Sigmoid colon (tissue), 7 donors: ENCODE data around the gene IFNA7. TPM values are rescaled to one million over a fixed set of nuclear protein-coding genes. Genes with fewer than 3 reads are reported as not detected.

Experiments used
- DNase-seq: peaks from one replicate; pipeline ENCODE4 v3.0.0-alpha.2; 2019
- H3K27ac ChIP-seq, 4 donors: fragments of 200-600 bp; sonication (generic); one replicate each; pipeline ENCODE4 v1.5.1; 2016 to 2019; ENCODE audit warnings: mild to moderate bottlenecking in 1 of 4
- H3K27me3 ChIP-seq, 3 donors: fragments of 200-600 bp; sonication (generic); one replicate each; pipeline ENCODE4 v1.5.1; 2019; ENCODE audit warnings: mild to moderate bottlenecking in 1 of 3
- H3K36me3 ChIP-seq, 4 donors: fragments of 200-600 bp; sonication (generic); one replicate each; pipeline ENCODE4 v1.5.1; 2016 to 2019
- H3K4me1 ChIP-seq, 4 donors: fragments of 200-600 bp; sonication (generic); one replicate each; pipeline ENCODE4 v1.5.1; 2017 to 2019
- H3K4me3 ChIP-seq, 4 donors: fragments of 200-600 bp; sonication (generic); one replicate each; pipeline ENCODE4 v1.5.1; 2017 to 2019; ENCODE audit warnings: mild to moderate bottlenecking in 2 of 4, moderate library complexity in 1 of 4
- H3K9me3 ChIP-seq, 4 donors: fragments of 200-600 bp in 3 of 4; sonication (generic) in 3 of 4; one replicate each; pipeline versions ENCODE4 v1.5.1 to v1.6.1; 2013 to 2019
- EP300 ChIP-seq, 4 donors: sonication (generic); formaldehyde crosslinking; IDR thresholded peaks; one replicate each; pipeline ENCODE4 v1.6.1; 2017; ENCODE audit warnings: antibody characterized with exemption in 4 of 4
- POLR2A ChIP-seq, 2 donors: fragments of 450-650 bp; IDR thresholded peaks; one replicate each; pipeline ENCODE4 v1.6.1; 2016; ENCODE audit warnings: antibody characterized with exemption in 2 of 2, mild to moderate bottlenecking in 2 of 2, moderate library complexity in 2 of 2
- POLR2AphosphoS5 ChIP-seq, 4 donors: sonication (generic); formaldehyde crosslinking; IDR thresholded peaks; one replicate each; pipeline ENCODE4 v1.6.1; 2017; ENCODE audit warnings: antibody characterized with exemption in 4 of 4
- WGBS, 2 donors: extraction: QIAGEN DNeasy Blood & Tissue Kit; methylation state at CpG; one replicate each; pipeline ENCODE4 v1.1.7; 2013; 5-methylcytosine and 5-hydroxymethylcytosine counted together
- intact Hi-C: fragments of 100-400 bp; cut with DNase I; formaldehyde crosslinking; loops from one replicate; pipeline ENCODE4 v1.15.1; 2023
- polyA plus RNA-seq, 3 donors: library from polyadenylated mRNA; stranded (reverse); fragments of 200-250 nt; gene quantifications; one replicate each; pipeline ENCODE4 v1.2.3, GENCODE V29; 2013
- small RNA-seq, 3 donors: library from RNA; depleted of rRNA; stranded (forward); fragments of <200 nt; gene quantifications; one replicate each; pipeline ENCODE3, GENCODE V24; 2016
- total RNA-seq, 4 donors: library from RNA; depleted of rRNA; stranded (reverse); fragments of >200 nt; gene quantifications; one replicate each; pipeline ENCODE4 v1.1.0, GENCODE V29; 2016
- TF ChIP-seq, protein P1 (sequence below), 4 experiments: fragments of 450-650 bp in 3 of 4; fragments of 200-600 bp in 1 of 4; IDR thresholded peaks; one replicate each; pipeline ENCODE4 v1.5.1; 2016 to 2019; ENCODE audit warnings: antibody characterized with exemption in 4 of 4, mild to moderate bottlenecking in 3 of 4, moderate library complexity in 2 of 4
- donor health status: healthy with polysubstance abuse.
- donor health status: Bipolar disorder and iron deficiency.
- donor health status: healthy.

IFNA7 gene
- total and polyA plus RNA-seq, 7 donors, result not detected

DNA sequence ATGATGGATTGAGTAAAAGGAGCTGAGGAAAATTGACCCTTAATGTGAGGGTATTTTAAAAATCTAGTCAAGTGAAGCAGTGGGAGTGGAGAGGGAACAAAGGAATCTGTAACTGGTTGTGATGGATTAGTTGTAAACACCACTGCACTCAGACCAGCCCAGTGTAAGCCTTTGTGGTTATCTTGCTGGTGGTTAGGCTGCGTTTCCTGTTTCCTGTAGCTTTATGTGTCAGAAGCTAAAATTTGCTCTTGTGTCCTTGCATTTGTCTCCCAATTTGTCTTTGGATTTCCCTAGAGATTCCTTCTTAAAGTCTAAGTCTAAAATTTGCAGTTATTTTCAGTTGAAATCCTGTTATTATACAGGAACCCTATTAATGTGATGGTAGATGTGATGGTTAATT lies 41.8 kb downstream of the IFNA7 start:
- H3K36me3 ChIP-seq, result no peaks in the 10 kb centered on the region
- no peaks in the 10 kb centered on the region for H3K4me1 ChIP-seq
- H3K9me3 ChIP-seq, result no peaks in the 10 kb centered on the region
- TF ChIP-seq POLR2AphosphoS5 (IDR thresholded peaks at IDR 0.05) (no peak), EP300 (IDR thresholded peaks at IDR 0.05) (no peak)
- H3K27ac ChIP-seq, result no peak overlapping the region
- intact Hi-C loops, result no loop called here
- DNase-seq, result no peak
- 6 to 23% methylated on average over 1 of the region's 1 CpG for WGBS, 2 donors
- H3K27me3 ChIP-seq, result no peaks in the 10 kb centered on the region
- H3K4me3 ChIP-seq, result no peak overlapping the region

DNA sequence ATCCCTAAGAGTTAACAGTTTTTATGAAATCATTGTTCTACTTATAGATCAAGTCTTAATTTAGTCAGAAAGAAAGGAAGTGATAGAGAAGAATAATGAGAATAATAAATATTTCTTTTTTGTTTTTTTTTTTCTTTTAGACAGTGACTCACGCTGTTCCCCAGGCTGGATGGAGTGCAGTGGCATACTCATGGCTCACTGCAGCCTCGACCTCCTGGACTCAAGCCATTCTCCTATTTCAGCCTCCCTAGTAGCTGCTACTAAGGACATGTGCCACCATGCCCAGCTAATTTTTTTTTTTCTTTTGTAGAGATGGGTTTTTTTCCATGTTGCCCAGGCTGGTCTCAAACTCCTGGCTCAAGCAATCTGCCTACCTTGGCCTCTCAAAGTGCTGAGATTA lies 46.5 kb downstream of the IFNA7 start:
- no peaks in the 10 kb centered on the region for H3K4me1 ChIP-seq
- no peak for DNase-seq
- WGBS, 2 donors, result 69 to 83% methylated on average over 2 of the region's 2 CpGs

DNA sequence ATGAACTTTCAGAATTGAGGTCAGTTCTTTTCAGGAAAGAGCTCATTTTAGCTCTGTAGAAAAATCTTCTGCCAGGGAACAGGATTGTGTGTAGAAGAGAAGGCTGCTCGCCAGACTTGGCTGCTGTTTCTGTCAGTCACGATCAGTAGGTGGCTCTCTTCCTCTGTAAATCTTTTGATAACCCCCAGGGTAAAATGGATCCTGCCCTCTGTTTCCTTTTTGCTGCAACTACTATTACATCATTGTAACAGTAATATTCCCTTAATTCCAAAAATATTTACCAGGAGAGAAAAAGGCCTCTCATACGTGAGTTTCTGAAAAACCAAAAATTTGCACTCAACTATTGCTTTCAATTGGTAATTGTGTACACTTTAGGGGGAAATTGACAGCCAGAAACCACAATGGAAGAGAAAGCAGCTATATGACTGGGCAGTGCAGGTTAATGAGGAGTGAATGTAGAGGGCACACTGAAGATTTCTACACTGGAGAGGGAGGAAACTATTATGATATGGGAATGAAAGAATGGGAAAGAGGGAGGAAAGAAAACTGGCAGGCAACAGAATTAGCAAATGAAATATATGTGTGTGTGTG lies 47.9 kb downstream of the IFNA7 start:
- 10 to 20% methylated on average over 3 of the region's 3 CpGs for WGBS, 2 donors
- Histone ChIP-seq H3K9me3 (no peaks in the 10 kb centered on the region), H3K27me3 (no peaks in the 10 kb centered on the region), H3K4me3 (no peak overlapping the region), H3K4me1 (no peaks in the 10 kb centered on the region), H3K36me3 (no peaks in the 10 kb centered on the region), H3K27ac (no peak overlapping the region)
- TF ChIP-seq EP300 (IDR thresholded peaks at IDR 0.05) (no peak), POLR2AphosphoS5 (IDR thresholded peaks at IDR 0.05) (no peak), POLR2A (IDR thresholded peaks at IDR 0.05) (no peak)
- TF ChIP-seq, protein P1, sequence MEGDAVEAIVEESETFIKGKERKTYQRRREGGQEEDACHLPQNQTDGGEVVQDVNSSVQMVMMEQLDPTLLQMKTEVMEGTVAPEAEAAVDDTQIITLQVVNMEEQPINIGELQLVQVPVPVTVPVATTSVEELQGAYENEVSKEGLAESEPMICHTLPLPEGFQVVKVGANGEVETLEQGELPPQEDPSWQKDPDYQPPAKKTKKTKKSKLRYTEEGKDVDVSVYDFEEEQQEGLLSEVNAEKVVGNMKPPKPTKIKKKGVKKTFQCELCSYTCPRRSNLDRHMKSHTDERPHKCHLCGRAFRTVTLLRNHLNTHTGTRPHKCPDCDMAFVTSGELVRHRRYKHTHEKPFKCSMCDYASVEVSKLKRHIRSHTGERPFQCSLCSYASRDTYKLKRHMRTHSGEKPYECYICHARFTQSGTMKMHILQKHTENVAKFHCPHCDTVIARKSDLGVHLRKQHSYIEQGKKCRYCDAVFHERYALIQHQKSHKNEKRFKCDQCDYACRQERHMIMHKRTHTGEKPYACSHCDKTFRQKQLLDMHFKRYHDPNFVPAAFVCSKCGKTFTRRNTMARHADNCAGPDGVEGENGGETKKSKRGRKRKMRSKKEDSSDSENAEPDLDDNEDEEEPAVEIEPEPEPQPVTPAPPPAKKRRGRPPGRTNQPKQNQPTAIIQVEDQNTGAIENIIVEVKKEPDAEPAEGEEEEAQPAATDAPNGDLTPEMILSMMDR (IDR thresholded peaks at IDR 0.05), result no peak
- no peak for DNase-seq
- intact Hi-C loops, result no loop called here

More for the DNA sequence above, 46.5 kb downstream of the IFNA7 start:
- TF ChIP-seq POLR2AphosphoS5 (IDR thresholded peaks at IDR 0.05) (no peak), POLR2A (IDR thresholded peaks at IDR 0.05) (no peak), EP300 (IDR thresholded peaks at IDR 0.05) (no peak)
- TF ChIP-seq, protein P1 (IDR thresholded peaks at IDR 0.05), result no peak
- Histone ChIP-seq H3K27me3 (no peaks in the 10 kb centered on the region), H3K27ac (no peak overlapping the region), H3K36me3 (no peaks in the 10 kb centered on the region), H3K9me3 (no peaks in the 10 kb centered on the region), H3K4me3 (no peak overlapping the region)
- intact Hi-C loops, result no loop called here

DNA sequence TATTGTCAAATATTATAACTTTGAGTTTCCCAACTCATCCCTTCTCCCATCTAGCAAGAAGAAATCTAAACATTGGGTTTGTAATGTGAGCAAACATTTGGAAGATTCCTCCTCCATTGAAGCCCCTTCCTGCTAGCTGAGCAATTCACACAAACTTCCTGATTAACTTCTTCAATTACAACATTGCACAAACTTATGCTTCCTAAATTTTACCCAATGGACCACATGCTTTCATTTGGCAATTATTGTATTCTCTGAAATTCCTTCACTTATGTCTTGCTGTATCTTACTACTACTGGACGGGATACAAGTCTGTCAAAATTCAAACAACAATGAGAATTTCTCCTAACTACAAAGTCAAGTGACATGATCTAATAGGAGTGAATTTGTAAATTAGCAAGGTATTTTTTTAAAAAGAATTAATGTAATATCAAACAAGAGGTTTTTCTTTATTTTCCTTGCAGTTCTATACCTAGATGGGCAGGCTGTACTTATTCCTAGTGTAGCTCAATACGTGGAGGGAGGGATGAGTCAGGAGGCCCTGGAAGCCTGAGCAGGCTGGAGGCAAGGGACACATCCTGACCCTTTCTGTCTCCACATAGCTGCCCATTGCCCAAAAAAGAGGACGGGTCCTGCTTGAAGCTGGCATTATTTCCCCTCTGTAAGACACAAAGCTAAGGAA lies 48.5 kb downstream of the IFNA7 start:
- no peak for DNase-seq
- intact Hi-C loops, result no loop called here
- 45 to 51% methylated on average over 3 of the region's 3 CpGs for WGBS, 2 donors

More for the DNA sequence above, 48.5 kb downstream of the IFNA7 start:
- H3K27ac ChIP-seq, result no peak overlapping the region
- no peak overlapping the region for H3K4me3 ChIP-seq
- TF ChIP-seq, protein P1 (IDR thresholded peaks at IDR 0.05), result no peak
- no peaks in the 10 kb centered on the region for H3K4me1 ChIP-seq
- no peaks in the 10 kb centered on the region for H3K9me3 ChIP-seq
- H3K36me3 ChIP-seq, result no peaks in the 10 kb centered on the region
- H3K27me3 ChIP-seq, result no peaks in the 10 kb centered on the region

Small RNAs within 50 kb of the gene (small RNA-seq; reads per million reads assigned to genes)
- 0 reads per million in 3 donors for gene RF00019

Other genes starting within 250 kb of the IFNA7 start
- gene HACD4, start 170.6 kb downstream of the IFNA7 start, total RNA-seq, result 10 to 100 TPM in 3 of 4 donors, 1 to 10 TPM in 1; 8.8 to 14.7 (median 12.2) TPM
- gene HACD4, start 170.6 kb downstream of the IFNA7 start, polyA plus RNA-seq, result 1 to 10 TPM; 1.4 to 2.4 (median 2.3) TPM
- not detected for gene IFNB1, start 124.3 kb downstream of the IFNA7 start, total RNA-seq
- under 1 TPM in 1 of 3 donors, not detected in 2; 0.20 TPM for gene IFNB1, start 124.3 kb downstream of the IFNA7 start, polyA plus RNA-seq
- not detected for gene IFNW1, start 60.4 kb downstream of the IFNA7 start, total RNA-seq
- gene IFNW1, start 60.4 kb downstream of the IFNA7 start, polyA plus RNA-seq, result not detected
- gene IFNA21, start 35.5 kb downstream of the IFNA7 start, total RNA-seq, result not detected
- not detected for gene IFNA21, start 35.5 kb downstream of the IFNA7 start, polyA plus RNA-seq
- gene IFNA4, start 14.6 kb downstream of the IFNA7 start, total RNA-seq, result not detected
- not detected for gene IFNA4, start 14.6 kb downstream of the IFNA7 start, polyA plus RNA-seq
- gene IFNA10, start 4.9 kb upstream of the IFNA7 start, total RNA-seq, result not detected
- not detected for gene IFNA10, start 4.9 kb upstream of the IFNA7 start, polyA plus RNA-seq
- not detected for gene IFNA16, start 15.1 kb upstream of the IFNA7 start, total RNA-seq
- gene IFNA16, start 15.1 kb upstream of the IFNA7 start, polyA plus RNA-seq, result not detected
- not detected for gene IFNA17, start 26.0 kb upstream of the IFNA7 start, total RNA-seq
- not detected for gene IFNA17, start 26.0 kb upstream of the IFNA7 start, polyA plus RNA-seq
- not detected for gene IFNA14, start 37.8 kb upstream of the IFNA7 start, total RNA-seq
- gene IFNA14, start 37.8 kb upstream of the IFNA7 start, polyA plus RNA-seq, result not detected
- gene IFNA5, start 103.1 kb upstream of the IFNA7 start, total RNA-seq, result not detected
- gene IFNA5, start 103.1 kb upstream of the IFNA7 start, polyA plus RNA-seq, result not detected
- 10 to 100 TPM; 17.2 to 26.4 (median 22.0) TPM for gene KLHL9, start 133.2 kb upstream of the IFNA7 start, total RNA-seq
- gene KLHL9, start 133.2 kb upstream of the IFNA7 start, polyA plus RNA-seq, result 1 to 10 TPM; 8.4 to 9.8 (median 8.8) TPM
- not detected for gene IFNA6, start 148.7 kb upstream of the IFNA7 start, total RNA-seq
- not detected for gene IFNA6, start 148.7 kb upstream of the IFNA7 start, polyA plus RNA-seq
- gene IFNA13, start 165.9 kb upstream of the IFNA7 start, total RNA-seq, result not detected
- gene IFNA13, start 165.9 kb upstream of the IFNA7 start, polyA plus RNA-seq, result not detected
- under 1 TPM in 1 of 4 donors, not detected in 3; 0.33 TPM for gene IFNA2, start 183.2 kb upstream of the IFNA7 start, total RNA-seq
- under 1 TPM in 1 of 3 donors, not detected in 2; 0.06 TPM for gene IFNA2, start 183.2 kb upstream of the IFNA7 start, polyA plus RNA-seq
- not detected for gene IFNA8, start 206.9 kb upstream of the IFNA7 start, total RNA-seq
- not detected for gene IFNA8, start 206.9 kb upstream of the IFNA7 start, polyA plus RNA-seq
- gene IFNA1, start 238.2 kb upstream of the IFNA7 start, total RNA-seq, result not detected
- gene IFNA1, start 238.2 kb upstream of the IFNA7 start, polyA plus RNA-seq, result under 1 TPM in 1 of 3 donors, not detected in 2; 0.09 TPM